Activated CD8-positive, alpha-beta memory T cell treated with anti-CD3 and anti-CD28 coated beads for 1 hour (primary cell): ENCODE results near the gene CARNS1.

Experiments
- DNase-seq, 2 donors: peaks; one replicate each; pipeline ENCODE4 v3.0.0-alpha.2; 2020; ENCODE audit warnings: low read depth in 1 of 2; ENCODE audit errors: extremely low read depth in 1 of 2

Gene CARNS1

GRCh38 chr11:67375320-67376055 is 40.0 kb upstream of the CARNS1 start:
- no peak for DNase-seq

GRCh38 chr11:67376063-67376820 is 39.2 kb upstream of the CARNS1 start:
- DNase-seq: no peak

- DNase-seq: no peak
Measured at GRCh38 chr11:67376873-67377808, 38.3 kb upstream of the CARNS1 start.

- no peak for DNase-seq
Measured at GRCh38 chr11:67378544-67378943, 36.9 kb upstream of the CARNS1 start.

GRCh38 chr11:67379061-67380058 is 36.1 kb upstream of the CARNS1 start:
- no peak for DNase-seq

GRCh38 chr11:67381244-67381972 is 34.1 kb upstream of the CARNS1 start:
- no peak for DNase-seq

GRCh38 chr11:67382276-67383136 is 33.0 kb upstream of the CARNS1 start:
- peak; percentile 62 to 68 for DNase-seq

- no peak for DNase-seq
Measured at GRCh38 chr11:67384851-67385366, 30.6 kb upstream of the CARNS1 start.

- DNase-seq: no peak
Measured at GRCh38 chr11:67387069-67387468, 28.4 kb upstream of the CARNS1 start.

- DNase-seq: no peak
Measured at GRCh38 chr11:67387518-67387917, 28.0 kb upstream of the CARNS1 start.

GRCh38 chr11:67389477-67389876 is 26.0 kb upstream of the CARNS1 start:
- DNase-seq: no peak

GRCh38 chr11:67390947-67391303 is 24.6 kb upstream of the CARNS1 start:
- DNase-seq: no peak

GRCh38 chr11:67391304-67392182 is 23.9 kb upstream of the CARNS1 start, which contains the start of gene RAD9A:
TSS of gene RAD9A (plus strand) at chr11:67391986. CDS start at chr11:67392045, 59 bp downstream.
- peak; percentile 72 to 87 for DNase-seq

GRCh38 chr11:67392183-67392715 is 23.2 kb upstream of the CARNS1 start:
- no peak for DNase-seq

- DNase-seq: no peak
Measured at GRCh38 chr11:67393437-67393836, 22.0 kb upstream of the CARNS1 start.

GRCh38 chr11:67393990-67394389 is 21.5 kb upstream of the CARNS1 start:
- no peak for DNase-seq
